Transverse colon (tissue), 4 donors: Measurements from ENCODE around the gene PKMYT1.
A peak's percentile ranks its signal among the peaks of the same experiment; 100 is the strongest.

Experiments
- CTCF ChIP-seq, 5 experiments: fragments of 200-600 bp in 3 of 5; fragments of 450-650 bp in 2 of 5; sonication (generic) in 3 of 5; IDR thresholded peaks; 1 replicate in 2 of 5; 2 replicates in 3 of 5; pipeline ENCODE4 v1.5.1; 2016 to 2017; ENCODE audit warnings: antibody characterized with exemption in 5 of 5, inconsistent platforms in 3 of 5, mild to moderate bottlenecking in 2 of 5, moderate library complexity in 1 of 5
- EP300 ChIP-seq: sonication (generic); formaldehyde crosslinking; IDR thresholded peaks from one replicate; pipeline ENCODE4 v1.6.1; 2017; ENCODE audit warnings: antibody characterized with exemption, low read depth
- POLR2A ChIP-seq: fragments of 450-650 bp; IDR thresholded peaks from one replicate; pipeline ENCODE4 v1.6.1; 2016; ENCODE audit warnings: antibody characterized with exemption, mild to moderate bottlenecking, moderate library complexity
- POLR2AphosphoS5 ChIP-seq, 3 donors: sonication (generic); formaldehyde crosslinking; IDR thresholded peaks; one replicate each; pipeline ENCODE4 v1.6.1; 2016; ENCODE audit warnings: antibody characterized with exemption in 3 of 3

- TF ChIP-seq CTCF (IDR thresholded peaks at IDR 0.05), result peak; percentile 62 to 93 (median 82)
- TF ChIP-seq EP300, result no peak
- peak; percentile 26 to 49 (median 37) for TF ChIP-seq POLR2AphosphoS5 (IDR thresholded peaks at IDR 0.05)
- TF ChIP-seq POLR2A, result peak; percentile 34
These were observed 47.9 kb upstream of the PKMYT1 start for GRCh38 chr16:3027983-3028715.
